K562 (cell line): Measurements from ENCODE around the gene SYVN1. TPM values are rescaled to one million over a fixed set of nuclear protein-coding genes. Genes with fewer than 3 reads are reported as not detected.

Experiments used
- ARID1B ChIP-seq: fragments of 450-650 bp; IDR thresholded peaks from 2 replicates; pipeline ENCODE4 v1.6.1; 2016; ENCODE audit warnings: antibody characterized with exemption, mild to moderate bottlenecking, inconsistent platforms
- BRD9 ChIP-seq: fragments of 450-650 bp; IDR thresholded peaks from 2 replicates; pipeline ENCODE4 v1.6.1; 2018; ENCODE audit warnings: low read depth; ENCODE audit not compliant: partially characterized antibody
- C11orf30 ChIP-seq: fragments of 450-650 bp; IDR thresholded peaks from 2 replicates; pipeline ENCODE4 v1.6.1; 2016; ENCODE audit warnings: low read depth, mild to moderate bottlenecking
- FOSL1 ChIP-seq: fragments of 200-800 bp; sonication (Bioruptor generic); conservative IDR thresholded peaks from 2 replicates; pipeline ENCODE4 v1.6.1; 2016; ENCODE audit warnings: missing genetic modification characterization, missing compliant biosample characterization
- GABPB1 ChIP-seq: sonication (generic); formaldehyde crosslinking; IDR thresholded peaks from 2 replicates; pipeline ENCODE4 v1.8.0; 2022; ENCODE audit warnings: mild to moderate bottlenecking, missing genetic modification reagents
- GTF2F1 ChIP-seq: IDR thresholded peaks from 2 replicates; pipeline ENCODE4 v1.6.1; 2011; ENCODE audit warnings: low read depth, low read length, improper control_type of control experiment
- MAFG ChIP-seq: fragments of 450-650 bp; conservative IDR thresholded peaks from 2 replicates; pipeline ENCODE4 v1.6.1; 2016; ENCODE audit warnings: missing genetic modification characterization, missing compliant biosample characterization
- NFIX ChIP-seq: fragments of 250-450 bp; sonication (Bioruptor Pico); IDR thresholded peaks from 2 replicates; pipeline ENCODE4 v1.4.0; 2020; ENCODE audit warnings: low read depth, mild to moderate bottlenecking, moderate library complexity
- NR1H2 ChIP-seq: sonication (generic); formaldehyde crosslinking; IDR thresholded peaks from 2 replicates; pipeline ENCODE4 v1.4.0; 2020; ENCODE audit warnings: mild to moderate bottlenecking, missing genetic modification reagents
- PML ChIP-seq: IDR thresholded peaks from 2 replicates; pipeline ENCODE4 v1.6.1; 2012; ENCODE audit warnings: low read length, inconsistent platforms
- SMAD2 ChIP-seq: fragments of 150-350 bp; IDR thresholded peaks from 2 replicates; pipeline ENCODE4 v1.6.1; 2014; ENCODE audit warnings: low read depth, mild to moderate bottlenecking, low read length
- SMARCA4 ChIP-seq: fragments of 450-650 bp; IDR thresholded peaks from 2 replicates; pipeline ENCODE4 v1.6.1; 2016
- SRF ChIP-seq, 2 experiments: fragments of 250-450, 450-650 bp in 1 of 2; sonication (Bioruptor Pico) in 1 of 2; sonication (generic) in 1 of 2; formaldehyde crosslinking; IDR thresholded peaks; 2 replicates each; pipeline versions ENCODE4 v1.5.0 to v1.5.1; 2020 to 2022; ENCODE audit warnings: mild to moderate bottlenecking in 1 of 2, missing genetic modification reagents in 1 of 2
- TARDBP ChIP-seq: fragments of 450-650 bp; IDR thresholded peaks from 2 replicates; pipeline ENCODE4 v1.6.1; 2016
- TBP ChIP-seq: optimal IDR thresholded peaks from 2 replicates; pipeline ENCODE3; 2011; ENCODE audit warnings: low read depth, low read length, improper control_type of control experiment
- ZBED1 ChIP-seq: IDR thresholded peaks from 2 replicates; pipeline ENCODE4 v1.6.1; 2014
- ZEB2 ChIP-seq: fragments of 450-650 bp; IDR thresholded peaks from 2 replicates; pipeline ENCODE4 v1.6.1; 2016
- ZNF134 ChIP-seq: fragments of 250-450 bp; sonication (Bioruptor Pico); conservative IDR thresholded peaks from 2 replicates; pipeline ENCODE4 v1.4.0; 2020
- ZNF354B ChIP-seq: fragments of 250-450 bp; sonication (Bioruptor Pico); IDR thresholded peaks from 2 replicates; pipeline ENCODE4 v1.4.0; 2020
- ZNF408 ChIP-seq: fragments of 250-450 bp; sonication (Bioruptor Pico); IDR thresholded peaks from 2 replicates; pipeline ENCODE4 v1.4.0; 2020; ENCODE audit warnings: low read depth, mild to moderate bottlenecking, moderate library complexity
- ZNF830 ChIP-seq: fragments of 250-450 bp; sonication (Bioruptor Pico); IDR thresholded peaks from 2 replicates; pipeline ENCODE4 v1.5.0; 2021; ENCODE audit warnings: mild to moderate bottlenecking
- polyA plus RNA-seq, 8 experiments: library from polyadenylated mRNA; depleted of rRNA in 4 of 8; stranded (reverse) in 5 of 8; unstranded in 3 of 8; fragments of >200 nt; fragmentation: Nextera tagmentation in 2 of 8; fragmentation: Illumina TruSeq in 1 of 8; extraction: Ambion mirVana in 2 of 8; extraction: Trizol in 1 of 8; gene quantifications; 2 replicates each; pipeline versions ENCODE4 v1.2.1 to v1.2.3, GENCODE V29; 2011 to 2014; ENCODE audit warnings: inconsistent platforms in 1 of 8, missing spikeins in 1 of 8
- total RNA-seq, 7 experiments: library from RNA; depleted of rRNA in 6 of 7; stranded (reverse); fragments of >200 nt in 6 of 7; fragmentation: Illumina TruSeq in 2 of 7; extraction: Trizol in 2 of 7; gene quantifications; 2 replicates each; pipeline versions ENCODE4 v1.2.1 to v1.2.3, GENCODE V29; 2011 to 2021; ENCODE audit warnings: low replicate concordance in 1 of 7
- TF ChIP-seq, protein P1 (sequence below): fragments of 250-450 bp; sonication (Bioruptor Pico); IDR thresholded peaks from 2 replicates; pipeline ENCODE4 v1.8.0; 2022; ENCODE audit warnings: moderate library complexity, mild to moderate bottlenecking, inconsistent platforms
- TF ChIP-seq, protein P2 (sequence below): fragments of 450-650 bp; formaldehyde crosslinking; IDR thresholded peaks from 2 replicates; pipeline ENCODE4 v1.4.0; 2020; ENCODE audit warnings: mild to moderate bottlenecking, moderate library complexity
- TF ChIP-seq, protein P3 (sequence below): sonication (generic); formaldehyde crosslinking; IDR thresholded peaks from 2 replicates; pipeline ENCODE4 v1.4.0; 2020; ENCODE audit warnings: mild to moderate bottlenecking, missing genetic modification reagents
- TF ChIP-seq, protein P4 (sequence below), 3 experiments: fragments of 200-800 bp in 1 of 3; sonication (Bioruptor generic) in 1 of 3; sonication (generic) in 1 of 3; formaldehyde crosslinking in 1 of 3; IDR thresholded peaks; 2 replicates each; pipeline versions ENCODE4 v1.6.1 to v1.8.0; 2016 to 2022; ENCODE audit warnings: mild to moderate bottlenecking in 2 of 3, missing compliant biosample characterization in 2 of 3, missing genetic modification characterization in 2 of 3, missing genetic modification reagents in 1 of 3

The SYVN1 gene
- total and polyA plus RNA-seq, 9 of the 15 experiments (the other 6 are each of a cell fraction or from before 2014, with no cell fraction given) = 0.41 to 47.4 (median 9.9) TPM

DNA sequence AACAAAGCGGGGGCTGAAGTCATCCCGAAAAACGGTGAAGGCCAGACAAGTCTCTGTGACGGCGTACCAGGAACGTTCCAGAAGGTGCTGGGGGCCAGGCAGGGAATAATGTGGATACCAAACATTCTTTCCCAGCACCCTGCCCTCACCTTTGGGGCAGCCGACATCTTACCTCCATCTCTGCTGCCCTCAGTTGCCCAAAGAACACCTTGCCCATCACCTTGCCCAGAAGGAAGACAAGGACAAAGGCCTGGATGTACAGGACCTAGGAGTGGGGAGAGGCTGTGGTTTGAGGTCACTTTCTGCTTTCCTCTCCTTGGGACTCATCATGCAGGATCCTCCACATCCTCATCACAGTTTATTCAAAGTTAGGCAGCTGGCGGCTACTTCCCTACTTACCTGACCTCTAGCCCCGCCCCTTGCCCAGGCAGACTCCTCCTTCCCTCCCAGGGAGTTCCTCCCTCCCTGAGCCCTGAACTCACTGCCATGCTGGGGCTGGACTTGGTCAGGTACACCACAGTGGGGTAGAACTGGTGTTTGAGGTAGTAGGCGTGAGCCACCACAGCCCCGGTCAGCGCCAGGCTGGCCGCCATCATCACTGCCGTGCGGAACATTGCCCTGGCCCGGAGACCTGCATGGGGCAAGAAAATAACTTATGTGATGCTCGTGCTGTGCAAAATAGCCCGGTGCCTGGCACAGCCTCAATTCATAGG lies 1.2 kb downstream of the SYVN1 start (continued):
- TF ChIP-seq, protein P1, sequence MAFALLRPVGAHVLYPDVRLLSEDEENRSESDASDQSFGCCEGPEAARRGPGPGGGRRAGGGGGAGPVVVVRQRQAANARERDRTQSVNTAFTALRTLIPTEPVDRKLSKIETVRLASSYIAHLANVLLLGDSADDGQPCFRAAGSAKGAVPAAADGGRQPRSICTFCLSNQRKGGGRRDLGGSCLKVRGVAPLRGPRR (CRISPR knock-in tag) = no peak
- TF ChIP-seq ZNF134 (CRISPR knock-in tag) = no peak
- no peak for TF ChIP-seq GTF2F1
- no peak for TF ChIP-seq ZNF408
- no peak for TF ChIP-seq NFIX (CRISPR knock-in tag)
- peak; percentile 14; the same call in 1 of the 2 replicates for TF ChIP-seq TARDBP
- TF ChIP-seq SMARCA4 = no peak
- no peak for TF ChIP-seq MAFG
- no peak for TF ChIP-seq FOSL1
- TF ChIP-seq GABPB1 (CRISPR knock-in tag) = no peak
- TF ChIP-seq, protein P2, sequence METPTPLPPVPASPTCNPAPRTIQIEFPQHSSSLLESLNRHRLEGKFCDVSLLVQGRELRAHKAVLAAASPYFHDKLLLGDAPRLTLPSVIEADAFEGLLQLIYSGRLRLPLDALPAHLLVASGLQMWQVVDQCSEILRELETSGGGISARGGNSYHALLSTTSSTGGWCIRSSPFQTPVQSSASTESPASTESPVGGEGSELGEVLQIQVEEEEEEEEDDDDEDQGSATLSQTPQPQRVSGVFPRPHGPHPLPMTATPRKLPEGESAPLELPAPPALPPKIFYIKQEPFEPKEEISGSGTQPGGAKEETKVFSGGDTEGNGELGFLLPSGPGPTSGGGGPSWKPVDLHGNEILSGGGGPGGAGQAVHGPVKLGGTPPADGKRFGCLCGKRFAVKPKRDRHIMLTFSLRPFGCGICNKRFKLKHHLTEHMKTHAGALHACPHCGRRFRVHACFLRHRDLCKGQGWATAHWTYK (CRISPR knock-in tag) = no peak
- peak; percentile 57; the same call in 1 of the 2 replicates for TF ChIP-seq ZBED1
- no peak for TF ChIP-seq ZEB2
- no peak for TF ChIP-seq ZNF830 (CRISPR knock-in tag)
- no peak for TF ChIP-seq BRD9
- no peak for TF ChIP-seq SMAD2
- no peak for TF ChIP-seq ARID1B
- no peak for TF ChIP-seq C11orf30
- no peak for TF ChIP-seq TBP
- no peak for TF ChIP-seq PML
- TF ChIP-seq, protein P3, sequence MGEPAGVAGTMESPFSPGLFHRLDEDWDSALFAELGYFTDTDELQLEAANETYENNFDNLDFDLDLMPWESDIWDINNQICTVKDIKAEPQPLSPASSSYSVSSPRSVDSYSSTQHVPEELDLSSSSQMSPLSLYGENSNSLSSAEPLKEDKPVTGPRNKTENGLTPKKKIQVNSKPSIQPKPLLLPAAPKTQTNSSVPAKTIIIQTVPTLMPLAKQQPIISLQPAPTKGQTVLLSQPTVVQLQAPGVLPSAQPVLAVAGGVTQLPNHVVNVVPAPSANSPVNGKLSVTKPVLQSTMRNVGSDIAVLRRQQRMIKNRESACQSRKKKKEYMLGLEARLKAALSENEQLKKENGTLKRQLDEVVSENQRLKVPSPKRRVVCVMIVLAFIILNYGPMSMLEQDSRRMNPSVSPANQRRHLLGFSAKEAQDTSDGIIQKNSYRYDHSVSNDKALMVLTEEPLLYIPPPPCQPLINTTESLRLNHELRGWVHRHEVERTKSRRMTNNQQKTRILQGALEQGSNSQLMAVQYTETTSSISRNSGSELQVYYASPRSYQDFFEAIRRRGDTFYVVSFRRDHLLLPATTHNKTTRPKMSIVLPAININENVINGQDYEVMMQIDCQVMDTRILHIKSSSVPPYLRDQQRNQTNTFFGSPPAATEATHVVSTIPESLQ = 0 out of 2 replicates have a peak, but pooled peaks have one; percentile 34
- peak in 1 of 2 experiments; percentile 46; a peak in 1 of 4 replicates for TF ChIP-seq SRF (CRISPR knock-in tag; IDR thresholded peaks at IDR 0.05)
- TF ChIP-seq NR1H2 = no peak
- TF ChIP-seq, protein P4, sequence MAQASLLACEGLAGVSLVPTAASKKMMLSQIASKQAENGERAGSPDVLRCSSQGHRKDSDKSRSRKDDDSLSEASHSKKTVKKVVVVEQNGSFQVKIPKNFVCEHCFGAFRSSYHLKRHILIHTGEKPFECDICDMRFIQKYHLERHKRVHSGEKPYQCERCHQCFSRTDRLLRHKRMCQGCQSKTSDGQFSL (CRISPR knock-in tag; IDR thresholded peaks at IDR 0.05) = peak; percentile 46; the same call in 1 of the 2 replicates
- TF ChIP-seq, protein P4 (tag; IDR thresholded peaks at IDR 0.05) = no peak
- TF ChIP-seq ZNF354B = no peak
